Measurements from ENCODE around the gene ARHGAP18. TPM values are rescaled to one million over a fixed set of nuclear protein-coding genes. Genes with fewer than 3 reads are reported as not detected.
A peak's percentile ranks its signal among the peaks of the same experiment; 100 is the strongest.

The ARHGAP18 gene
- total RNA-seq, 8 experiments from 2014 or later, result 0.67 to 99.5 (median 3.6) TPM

- in situ Hi-C loops (cut with MboI; ENCODE audit: low pct_unique_long_range_greater_than_20kb in 2 of 9, low sequenced_read_pairs in 9 of 9, unreplicated experiment in 9 of 9), result loop anchor here in 3 of 9 experiments (10.0 to 25.0 kb wide), 2 partner anchors 132 to 150 kb away; no protein-coding TSS in a partner anchor
- H3K4me1 ChIP-seq (replicated peaks in 1 of 2), result peaks cover 4% of the 10 kb centered on the region in 2 donors
- H3K4me3 ChIP-seq, result no peak overlapping the region
- 18 to 100% (median 50%) methylated on average over 1 to 4 of the region's 4 CpGs for WGBS, 10 experiments
- ATAC-seq (replicated peaks in 6 of 8), result peak; percentile 56 to 100 (median 88)
- H3K27ac ChIP-seq, result no peak overlapping the region
These were observed 34.4 kb upstream of the ARHGAP18 start for GRCh38 chr6:129744201-129744879.

GRCh38 chr6:129740013-129740412 lies 30.0 kb upstream of the ARHGAP18 start:
- H3K4me3 ChIP-seq, result no peak overlapping the region
- no peak overlapping the region for H3K27ac ChIP-seq
- no peaks in the 10 kb centered on the region for H3K4me1 ChIP-seq (replicated peaks in 1 of 2)
- WGBS, 10 experiments, result 0 to 67% (median 38%) methylated on average over 1 of the region's 1 CpG
- in situ Hi-C loops (cut with MboI; ENCODE audit: low pct_unique_long_range_greater_than_20kb in 2 of 9, low sequenced_read_pairs in 9 of 9, unreplicated experiment in 9 of 9), result loop anchor here in 3 of 9 experiments (10.0 to 25.0 kb wide), 2 partner anchors 128 to 145 kb away; no protein-coding TSS in a partner anchor
- ATAC-seq (replicated peaks in 6 of 8), result no peak

- ATAC-seq (replicated peaks in 6 of 8), result no peak
- Histone ChIP-seq H3K4me1 (replicated peaks in 1 of 2) (no peaks in the 10 kb centered on the region), H3K27ac (no peak overlapping the region), H3K4me3 (no peak overlapping the region)
- 50 to 100% (median 97%) methylated on average over 1 to 2 of the region's 2 CpGs; no CpG with 5 or more reads in 2 of the 10 experiments for WGBS, 10 experiments
- in situ Hi-C loops (cut with MboI; ENCODE audit: low pct_unique_long_range_greater_than_20kb in 2 of 9, low sequenced_read_pairs in 9 of 9, unreplicated experiment in 9 of 9), result loop anchor here in 1 of 9 experiments (25.0 kb wide), 1 partner anchor 124 kb away; no protein-coding TSS in a partner anchor
These were observed 26.1 kb upstream of the ARHGAP18 start for GRCh38 chr6:129736105-129736504.

GRCh38 chr6:129733290-129733689 lies 23.3 kb upstream of the ARHGAP18 start:
- Histone ChIP-seq H3K27ac (no peak overlapping the region), H3K4me1 (replicated peaks in 1 of 2) (no peaks in the 10 kb centered on the region), H3K4me3 (no peak overlapping the region)
- 40 to 100% (median 67%) methylated on average over 1 to 2 of the region's 2 CpGs; no CpG with 5 or more reads in 1 of the 10 experiments for WGBS, 10 experiments
- ATAC-seq (replicated peaks in 6 of 8), result no peak
- in situ Hi-C loops (cut with MboI; ENCODE audit: low pct_unique_long_range_greater_than_20kb in 2 of 9, low sequenced_read_pairs in 9 of 9, unreplicated experiment in 9 of 9), result loop anchor here in 1 of 9 experiments (25.0 kb wide), 1 partner anchor 121 kb away; no protein-coding TSS in a partner anchor

GRCh38 chr6:129732542-129732941 lies 22.6 kb upstream of the ARHGAP18 start:
- WGBS, 10 experiments, result 57 to 100% (median 95%) methylated on average over 1 to 4 of the region's 4 CpGs
- in situ Hi-C loops (cut with MboI; ENCODE audit: low pct_unique_long_range_greater_than_20kb in 2 of 9, low sequenced_read_pairs in 9 of 9, unreplicated experiment in 9 of 9), result loop anchor here in 1 of 9 experiments (25.0 kb wide), 1 partner anchor 120 kb away; no protein-coding TSS in a partner anchor

GRCh38 chr6:129732034-129732433 lies 22.1 kb upstream of the ARHGAP18 start:
- no peak overlapping the region for H3K27ac ChIP-seq
- WGBS, 10 experiments, result 33 to 100% (median 86%) methylated on average over 1 to 2 of the region's 2 CpGs; no CpG with 5 or more reads in 2 of the 10 experiments
- no peaks in the 10 kb centered on the region for H3K4me1 ChIP-seq (replicated peaks in 1 of 2)
- H3K4me3 ChIP-seq, result no peak overlapping the region
- ATAC-seq (replicated peaks in 6 of 8), result no peak
- in situ Hi-C loops (cut with MboI; ENCODE audit: low pct_unique_long_range_greater_than_20kb in 2 of 9, low sequenced_read_pairs in 9 of 9, unreplicated experiment in 9 of 9), result loop anchor here in 1 of 9 experiments (25.0 kb wide), 1 partner anchor 120 kb away; no protein-coding TSS in a partner anchor

More at GRCh38 chr6:129732542-129732941, 22.6 kb upstream of the ARHGAP18 start:
- ATAC-seq (replicated peaks in 6 of 8), result no peak
- Histone ChIP-seq H3K4me1 (replicated peaks in 1 of 2) (no peaks in the 10 kb centered on the region), H3K4me3 (no peak overlapping the region), H3K27ac (no peak overlapping the region)

- Histone ChIP-seq H3K4me3 (no peak overlapping the region), H3K27ac (no peak overlapping the region), H3K4me1 (replicated peaks in 1 of 2) (no peaks in the 10 kb centered on the region)
- ATAC-seq (replicated peaks in 6 of 8), result no peak
- 60 to 100% (median 83%) methylated on average over 1 to 3 of the region's 4 CpGs; no CpG with 5 or more reads in 1 of the 10 experiments for WGBS, 10 experiments
- in situ Hi-C loops (cut with MboI; ENCODE audit: low pct_unique_long_range_greater_than_20kb in 2 of 9, low sequenced_read_pairs in 9 of 9, unreplicated experiment in 9 of 9), result loop anchor here in 1 of 9 experiments (25.0 kb wide), 1 partner anchor 119 kb away; no protein-coding TSS in a partner anchor
These were observed 21.5 kb upstream of the ARHGAP18 start for GRCh38 chr6:129731428-129731827.

GRCh38 chr6:129730477-129731165 lies 20.6 kb upstream of the ARHGAP18 start:
- 33 to 78% (median 65%) methylated on average over 1 to 8 of the region's 8 CpGs for WGBS, 10 experiments
- no peaks in the 10 kb centered on the region for H3K4me1 ChIP-seq (replicated peaks in 1 of 2)
- in situ Hi-C loops (cut with MboI; ENCODE audit: low pct_unique_long_range_greater_than_20kb in 2 of 9, low sequenced_read_pairs in 9 of 9, unreplicated experiment in 9 of 9), result loop anchor here in 1 of 9 experiments (25.0 kb wide), 1 partner anchor 118 kb away; no protein-coding TSS in a partner anchor
- H3K27ac ChIP-seq, result no peak overlapping the region
- peak in 1 of 8 experiments; percentile 41 for ATAC-seq (replicated peaks in 6 of 8)
- no peak overlapping the region for H3K4me3 ChIP-seq

GRCh38 chr6:129726650-129727049 lies 16.7 kb upstream of the ARHGAP18 start:
- in situ Hi-C loops (cut with MboI; ENCODE audit: low pct_unique_long_range_greater_than_20kb in 2 of 9, low sequenced_read_pairs in 9 of 9, unreplicated experiment in 9 of 9), result loop anchor here in 1 of 9 experiments (25.0 kb wide), 1 partner anchor 114 kb away; no protein-coding TSS in a partner anchor
- H3K4me1 ChIP-seq (replicated peaks in 1 of 2), result no peaks in the 10 kb centered on the region
- ATAC-seq (replicated peaks in 6 of 8), result peak in 1 of 8 experiments; percentile 11
- no peak overlapping the region for H3K27ac ChIP-seq
- no peak overlapping the region for H3K4me3 ChIP-seq

GRCh38 chr6:129725341-129725740 lies 15.4 kb upstream of the ARHGAP18 start:
- H3K4me3 ChIP-seq, result no peak overlapping the region
- ATAC-seq (replicated peaks in 6 of 8), result no peak
- H3K27ac ChIP-seq, result no peak overlapping the region
- H3K4me1 ChIP-seq (replicated peaks in 1 of 2), result no peaks in the 10 kb centered on the region
- in situ Hi-C loops (cut with MboI; ENCODE audit: low pct_unique_long_range_greater_than_20kb in 2 of 9, low sequenced_read_pairs in 9 of 9, unreplicated experiment in 9 of 9), result loop anchor here in 1 of 9 experiments (25.0 kb wide), 1 partner anchor 113 kb away; no protein-coding TSS in a partner anchor
- WGBS, 10 experiments, result 60 to 100% (median 94%) methylated on average over 1 to 4 of the region's 4 CpGs; no CpG with 5 or more reads in 1 of the 10 experiments

- 14 to 100% (median 88%) methylated on average over 1 to 3 of the region's 3 CpGs for WGBS, 10 experiments
- in situ Hi-C loops (cut with MboI; ENCODE audit: low pct_unique_long_range_greater_than_20kb in 2 of 9, low sequenced_read_pairs in 9 of 9, unreplicated experiment in 9 of 9), result loop anchor here in 1 of 9 experiments (25.0 kb wide), 1 partner anchor 107 kb away; no protein-coding TSS in a partner anchor
- Histone ChIP-seq H3K4me1 (replicated peaks in 1 of 2) (no peaks in the 10 kb centered on the region), H3K4me3 (no peak overlapping the region), H3K27ac (no peak overlapping the region)
- ATAC-seq (replicated peaks in 6 of 8), result no peak
These were observed 9.7 kb upstream of the ARHGAP18 start for GRCh38 chr6:129719692-129720091.

- Histone ChIP-seq H3K27ac (no peak overlapping the region), H3K4me3 (no peak overlapping the region), H3K4me1 (replicated peaks in 1 of 2) (no peaks in the 10 kb centered on the region)
- WGBS, 10 experiments, result 17 to 89% (median 78%) methylated on average over 1 to 5 of the region's 5 CpGs; no CpG with 5 or more reads in 1 of the 10 experiments
- in situ Hi-C loops (cut with MboI; ENCODE audit: low pct_unique_long_range_greater_than_20kb in 2 of 9, low sequenced_read_pairs in 9 of 9, unreplicated experiment in 9 of 9), result loop anchor here in 1 of 9 experiments (25.0 kb wide), 1 partner anchor 105 kb away; no protein-coding TSS in a partner anchor
- peak in 6 of 8 experiments; percentile 18 to 65 (median 54) for ATAC-seq (replicated peaks in 6 of 8)
These were observed 7.3 kb upstream of the ARHGAP18 start for GRCh38 chr6:129717277-129717676.
